Thyroid gland (tissue), 4 donors: ENCODE data around the gene ELMO1.

Experiments
- POLR2A ChIP-seq, 2 donors: fragments of 450-650 bp; IDR thresholded peaks; one replicate each; pipeline ENCODE4 v1.6.1; 2017; ENCODE audit warnings: antibody characterized with exemption in 2 of 2, mild to moderate bottlenecking in 2 of 2, moderate library complexity in 1 of 2
- TF ChIP-seq, protein P1 (sequence below), 6 experiments: fragments of 200-600 bp in 3 of 6; fragments of 450-650 bp in 3 of 6; sonication (generic) in 3 of 6; IDR thresholded peaks; one replicate each; pipeline ENCODE4 v1.5.1; 2016 to 2019; ENCODE audit warnings: antibody characterized with exemption in 6 of 6, mild to moderate bottlenecking in 2 of 6, inconsistent platforms in 1 of 6, moderate library complexity in 1 of 6

- TF ChIP-seq POLR2A (IDR thresholded peaks at IDR 0.05) = no peak
- TF ChIP-seq, protein P1, sequence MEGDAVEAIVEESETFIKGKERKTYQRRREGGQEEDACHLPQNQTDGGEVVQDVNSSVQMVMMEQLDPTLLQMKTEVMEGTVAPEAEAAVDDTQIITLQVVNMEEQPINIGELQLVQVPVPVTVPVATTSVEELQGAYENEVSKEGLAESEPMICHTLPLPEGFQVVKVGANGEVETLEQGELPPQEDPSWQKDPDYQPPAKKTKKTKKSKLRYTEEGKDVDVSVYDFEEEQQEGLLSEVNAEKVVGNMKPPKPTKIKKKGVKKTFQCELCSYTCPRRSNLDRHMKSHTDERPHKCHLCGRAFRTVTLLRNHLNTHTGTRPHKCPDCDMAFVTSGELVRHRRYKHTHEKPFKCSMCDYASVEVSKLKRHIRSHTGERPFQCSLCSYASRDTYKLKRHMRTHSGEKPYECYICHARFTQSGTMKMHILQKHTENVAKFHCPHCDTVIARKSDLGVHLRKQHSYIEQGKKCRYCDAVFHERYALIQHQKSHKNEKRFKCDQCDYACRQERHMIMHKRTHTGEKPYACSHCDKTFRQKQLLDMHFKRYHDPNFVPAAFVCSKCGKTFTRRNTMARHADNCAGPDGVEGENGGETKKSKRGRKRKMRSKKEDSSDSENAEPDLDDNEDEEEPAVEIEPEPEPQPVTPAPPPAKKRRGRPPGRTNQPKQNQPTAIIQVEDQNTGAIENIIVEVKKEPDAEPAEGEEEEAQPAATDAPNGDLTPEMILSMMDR (IDR thresholded peaks at IDR 0.05) = no peak
Observed at GRCh38 chr7:37062560-37062859, 386.2 kb downstream of the ELMO1 start.
